HepG2 (cell line): ENCODE data around the gene MIF4GD. TPM values are rescaled to one million over a fixed set of nuclear protein-coding genes. Genes with fewer than 3 reads are reported as not detected.

ENCODE experiments used
- ATAC-seq: fragments of 200-7000 bp; cut with Tn5 transposase; 3 replicates; pipeline ENCODE4 v1.9.1; 2020; ENCODE audit warnings: mild to moderate bottlenecking, moderate library complexity
- BruUV-seq: library from RNA; stranded (reverse); fragments of 400-500 nt; replicated peaks from 2 replicates; lab custom pipeline; 2021; lab: Mats Ljungman, UMichigan
- CTCF ChIA-PET: fragments of 300-600 bp; formaldehyde crosslinking; extraction: SDS; loops from one replicate; lab custom pipeline; 2021; ENCODE audit warnings: low total read pairs, inconsistent platforms, low intra/inter-chr PET ratio; lab: Yijun Ruan, JAX
- POLR2A ChIA-PET: fragments of 350-600 bp; sonication (Branson Sonifier 250); formaldehyde crosslinking; loops from one replicate; lab custom pipeline; 2020; ENCODE audit warnings: antibody characterized with exemption, inconsistent platforms; lab: Yijun Ruan, JAX
- DNase-seq: peaks from one replicate; pipeline ENCODE4 v3.0.0-alpha.2; 2015; ENCODE audit warnings: low spot score
- FAIRE-seq: peaks from 3 replicates; lab custom pipeline; 2011; peaks lifted over from hg19 to GRCh38; lab: Jason Lieb, UNC
- H2AFZ ChIP-seq: one replicate; pipeline ENCODE4 v1.6.1; 2011; ENCODE audit warnings: low read length, inconsistent platforms
- H3K27ac ChIP-seq: fragments of 300-600 bp; 3 replicates; pipeline ENCODE4 v1.8.0; 2011; ENCODE audit warnings: mixed run types, mild to moderate bottlenecking, mixed read lengths, low read length, inconsistent platforms; ENCODE audit not compliant: insufficient read depth; ENCODE audit errors: extremely low read length
- H3K27me3 ChIP-seq, 2 experiments: fragments of 200-600 bp in 1 of 2; 2 replicates in 1 of 2; 3 replicates in 1 of 2; pipeline versions ENCODE4 v1.6.0 to v1.8.0; 2011; ENCODE audit warnings: low read length in 2 of 2, mild to moderate bottlenecking in 2 of 2, moderate library complexity in 2 of 2, inconsistent platforms in 1 of 2; ENCODE audit not compliant: insufficient read depth in 2 of 2, control insufficient read depth in 1 of 2
- H3K36me3 ChIP-seq, 2 experiments: fragments of 200-600 bp in 1 of 2; replicated peaks in 1 of 2; 2 replicates in 1 of 2; 3 replicates in 1 of 2; pipeline versions ENCODE4 v1.5.1 to v1.8.0; 2011; ENCODE audit warnings: low read length in 2 of 2, inconsistent platforms in 1 of 2; ENCODE audit not compliant: insufficient read depth in 2 of 2, control insufficient read depth in 1 of 2
- H3K4me1 ChIP-seq: 2 replicates; pipeline ENCODE4 v1.5.1; 2012; ENCODE audit warnings: low read length, inconsistent platforms; ENCODE audit not compliant: insufficient read depth
- H3K4me2 ChIP-seq: 2 replicates; pipeline ENCODE4 v1.6.0; 2011; ENCODE audit warnings: low read depth, low read length, inconsistent platforms
- H3K4me3 ChIP-seq, 3 experiments: fragments of 200-600 bp in 1 of 3; sonication (generic), shearing (Covaris generic) in 1 of 3; replicated peaks in 1 of 3; 2 replicates each; pipeline ENCODE4 v1.5.1; 2011 to 2016; ENCODE audit warnings: low read length in 3 of 3, inconsistent platforms in 2 of 3, low read depth in 2 of 3, mild to moderate bottlenecking in 2 of 3, control low read depth in 1 of 3, mixed read lengths in 1 of 3; ENCODE audit not compliant: insufficient read depth in 1 of 3
- H3K79me2 ChIP-seq: one replicate; pipeline ENCODE4 v1.6.1; 2011; ENCODE audit warnings: low read length, inconsistent platforms; ENCODE audit not compliant: insufficient read depth
- H3K9ac ChIP-seq: 2 replicates; pipeline ENCODE4 v1.6.0; 2011; ENCODE audit warnings: mild to moderate bottlenecking, low read depth, low read length, inconsistent platforms; ENCODE audit not compliant: insufficient read depth
- H3K9me3 ChIP-seq: 2 replicates; pipeline ENCODE4 v1.5.1; 2012; ENCODE audit warnings: mild to moderate bottlenecking, low read length
- H4K20me1 ChIP-seq: 2 replicates; pipeline ENCODE4 v1.6.0; 2011; ENCODE audit warnings: inconsistent platforms, mild to moderate bottlenecking, low read length, moderate library complexity; ENCODE audit not compliant: insufficient read depth
- NBN ChIP-seq: fragments of 450-650 bp; conservative IDR thresholded peaks from 2 replicates; pipeline ENCODE4 v1.6.1; 2017
- REL ChIP-seq: sonication (generic); formaldehyde crosslinking; conservative IDR thresholded peaks from 2 replicates; pipeline ENCODE4 v1.8.0; 2022; ENCODE audit warnings: mild to moderate bottlenecking, missing genetic modification reagents, moderate library complexity
- THYN1 ChIP-seq: sonication (generic); formaldehyde crosslinking; IDR thresholded peaks from 2 replicates; pipeline ENCODE4 v1.8.1; 2023; ENCODE audit warnings: low read depth, mild to moderate bottlenecking, moderate library complexity, missing genetic modification reagents, borderline replicate concordance
- ZNF263 ChIP-seq: sonication (generic); formaldehyde crosslinking; IDR thresholded peaks from 2 replicates; pipeline ENCODE4 v1.4.0; 2020; ENCODE audit warnings: missing genetic modification reagents
- WGBS: methylation state at CpG from one replicate; pipeline ENCODE4 v1.1.6; 2017; ENCODE audit warnings: low lambda C conversion rate; 5-methylcytosine and 5-hydroxymethylcytosine counted together
- in situ Hi-C: cut with HindIII; loops from 2 replicates; pipeline ENCODE4 v1.10.0; 2017; ENCODE audit warnings: low pct_unique_long_range_greater_than_20kb; ENCODE audit not compliant: extremely low pct_ligation_motif_present
- intact Hi-C: fragments of 100-400 bp; cut with micrococcal nuclease; formaldehyde crosslinking; loops from one replicate; pipeline ENCODE4 v1.10.0; 2022; ENCODE audit not compliant: unreplicated experiment
- polyA plus RNA-seq, 8 experiments: library from polyadenylated mRNA; depleted of rRNA in 3 of 8; stranded (reverse) in 7 of 8; unstranded in 1 of 8; fragments of >200 nt; fragmentation: Illumina TruSeq in 4 of 8; extraction: Trizol in 4 of 8; gene quantifications; 2 replicates each; pipeline versions ENCODE4 v1.2.1 to v1.2.3, GENCODE V29; 2011 to 2016; ENCODE audit warnings: low read depth in 4 of 8, missing spikeins in 1 of 8, mixed read lengths in 1 of 8; ENCODE audit not compliant: insufficient read depth in 1 of 8
- total RNA-seq, 5 experiments: library from RNA; depleted of rRNA; stranded (reverse); fragments of >200 nt; fragmentation: Illumina TruSeq; extraction: Trizol; gene quantifications; 2 replicates each; pipeline ENCODE4 v1.2.3, GENCODE V29; 2016; ENCODE audit warnings: low read depth in 1 of 5
- TF ChIP-seq, protein P1 (sequence below): sonication (generic); formaldehyde crosslinking; IDR thresholded peaks from 2 replicates; pipeline ENCODE4 v1.8.1; 2022; ENCODE audit warnings: mild to moderate bottlenecking, missing genetic modification reagents

The MIF4GD gene
- total and polyA plus RNA-seq, 2 of the 13 experiments (the other 11 are each of a cell fraction or from before 2014, with no cell fraction given): 14.0 to 28.0 TPM

DNA sequence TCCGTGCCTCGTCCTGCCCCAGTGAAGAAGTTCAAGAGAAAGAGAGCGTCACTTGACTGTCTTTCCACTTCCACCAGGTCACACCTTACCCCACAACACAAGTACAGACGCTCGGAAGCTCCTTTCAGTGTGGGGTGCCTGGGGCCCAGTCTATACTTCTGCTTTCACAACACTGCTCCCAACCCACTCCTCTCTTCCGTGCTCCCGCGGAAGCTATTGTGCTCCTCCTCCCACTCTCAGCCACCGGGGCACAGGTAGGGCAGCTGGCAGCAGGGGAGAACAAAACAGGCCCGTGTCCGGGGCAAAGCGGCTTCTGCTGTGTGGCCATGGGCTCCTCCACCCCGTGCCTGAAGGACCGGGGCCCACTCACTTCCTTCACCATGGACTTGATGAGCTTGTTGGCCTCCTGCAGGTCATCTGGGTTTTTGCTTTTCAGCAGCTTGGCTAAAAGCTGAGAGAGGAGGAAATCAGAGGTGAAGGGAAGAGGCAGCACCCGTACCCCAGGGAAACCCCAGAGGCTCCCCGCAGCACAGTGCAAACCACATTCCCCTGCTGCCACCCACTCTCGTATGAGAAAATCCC is 28.5 kb downstream of the MIF4GD start:
- no peak for FAIRE-seq
- TF ChIP-seq NBN (no peak), ZNF263 (CRISPR knock-in tag) (peak; percentile 82)
- 98% methylated on average over 17 of the region's 17 CpGs for WGBS

GRCh38 chr17:75241996-75242460 is 29.0 kb downstream of the MIF4GD start:
- intact Hi-C loops (no loop called here), in situ Hi-C loops (no loop called here)
- DNase-seq (no peak), FAIRE-seq (no peak), ATAC-seq (no peak)
- no TSS peak for BruUV-seq
- no peak overlapping the region for H3K27ac ChIP-seq
- no peaks in the 10 kb centered on the region for H3K9me3 ChIP-seq
- no peak overlapping the region for H3K9ac ChIP-seq
- H3K4me2 ChIP-seq: no peak overlapping the region
- ChIA-PET POLR2A (no interaction called here), CTCF (no interaction called here)
- 98% methylated on average over 15 of the region's 15 CpGs for WGBS
- no peak overlapping the region for H3K4me3 ChIP-seq
- H3K27me3 ChIP-seq: no peaks in the 10 kb centered on the region
- TF ChIP-seq, protein P1, sequence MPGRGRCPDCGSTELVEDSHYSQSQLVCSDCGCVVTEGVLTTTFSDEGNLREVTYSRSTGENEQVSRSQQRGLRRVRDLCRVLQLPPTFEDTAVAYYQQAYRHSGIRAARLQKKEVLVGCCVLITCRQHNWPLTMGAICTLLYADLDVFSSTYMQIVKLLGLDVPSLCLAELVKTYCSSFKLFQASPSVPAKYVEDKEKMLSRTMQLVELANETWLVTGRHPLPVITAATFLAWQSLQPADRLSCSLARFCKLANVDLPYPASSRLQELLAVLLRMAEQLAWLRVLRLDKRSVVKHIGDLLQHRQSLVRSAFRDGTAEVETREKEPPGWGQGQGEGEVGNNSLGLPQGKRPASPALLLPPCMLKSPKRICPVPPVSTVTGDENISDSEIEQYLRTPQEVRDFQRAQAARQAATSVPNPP (CRISPR knock-in tag): no peak
- TF ChIP-seq REL (CRISPR knock-in tag): no peak
- TF ChIP-seq THYN1 (CRISPR knock-in tag): no peak
- H4K20me1 ChIP-seq: no peaks in the 10 kb centered on the region
- no peak overlapping the region for H2AFZ ChIP-seq
- no peaks in the 10 kb centered on the region for H3K4me1 ChIP-seq
- peaks cover 84 to 93% of the 10 kb centered on the region in 2 experiments for H3K36me3 ChIP-seq
- H3K79me2 ChIP-seq: no peaks in the 10 kb centered on the region

More for the DNA sequence above, 28.5 kb downstream of the MIF4GD start:
- Histone ChIP-seq H3K27ac (no peak overlapping the region), H3K36me3 (peaks cover 79 to 89% of the 10 kb centered on the region in 2 experiments), H3K27me3 (no peaks in the 10 kb centered on the region), H3K9me3 (no peaks in the 10 kb centered on the region), H3K79me2 (peaks cover under 1% of the 10 kb centered on the region), H3K9ac (no peak overlapping the region), H3K4me2 (no peak overlapping the region), H4K20me1 (no peaks in the 10 kb centered on the region), H3K4me1 (no peaks in the 10 kb centered on the region), H2AFZ (no peak overlapping the region), H3K4me3 (no peak overlapping the region)
- no peak for DNase-seq
- ChIA-PET POLR2A (no interaction called here), CTCF (no interaction called here)
- intact Hi-C loops (no loop called here), in situ Hi-C loops (no loop called here)
- ATAC-seq: no peak
- no TSS peak for BruUV-seq
